Measurements from ENCODE around the gene ZNF683.

DNA sequence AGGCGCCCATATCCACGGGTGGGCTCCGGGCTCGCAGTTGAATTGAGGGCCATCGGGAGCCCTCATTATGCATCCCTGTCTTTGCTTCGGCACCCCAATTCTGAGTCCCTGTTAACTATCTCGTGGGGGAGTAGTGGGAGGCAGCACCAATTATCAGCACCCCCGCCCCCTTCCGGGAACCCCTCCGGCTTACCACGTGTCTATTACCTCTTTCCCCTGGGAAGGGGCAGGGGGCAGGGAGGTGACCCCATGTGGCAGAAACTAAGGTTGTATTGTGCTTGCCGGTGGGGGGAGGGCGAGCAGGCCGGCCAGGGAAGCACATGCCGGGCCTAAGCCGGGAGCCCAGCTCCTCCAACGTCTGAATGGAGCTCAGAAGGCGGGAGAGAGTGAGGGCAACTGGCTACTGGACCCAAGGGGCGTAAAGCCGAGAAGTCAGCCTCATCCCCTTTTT lies 39.1 kb upstream of the ZNF683 start:
- TF ChIP-seq POLR2AphosphoS5 (IDR thresholded peaks at IDR 0.05) (no peak), CTCF (IDR thresholded peaks at IDR 0.05) (no peak), POLR2A (IDR thresholded peaks at IDR 0.05) (no peak)

Measured in upper lobe of left lung (tissue), 4 donors.